ENCODE data around the gene SOX13. TPM values are rescaled to one million over a fixed set of nuclear protein-coding genes. Genes with fewer than 3 reads are reported as not detected.

SOX13 gene
- total RNA-seq, 1 experiment from 2014 or later: 31.5 TPM

DNA sequence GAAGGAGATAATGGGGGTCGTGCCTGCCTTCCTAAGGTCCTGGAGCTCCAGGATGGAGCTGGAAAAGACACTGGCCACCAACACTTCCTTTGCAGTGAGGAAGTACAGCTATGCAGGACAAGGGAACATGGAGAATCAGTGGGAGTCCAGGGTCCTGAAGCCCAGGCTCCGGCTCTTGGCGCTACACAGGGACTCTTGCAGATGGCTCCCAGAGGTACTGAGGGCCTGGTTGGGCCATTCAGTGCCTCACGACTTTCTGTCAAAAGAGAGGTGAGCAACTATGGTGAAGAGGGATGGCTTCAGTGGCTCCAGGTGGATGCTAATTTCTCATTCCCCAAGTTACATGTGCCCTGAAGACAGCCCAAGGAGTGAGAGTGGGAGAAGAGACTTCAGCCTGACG is 80.8 kb downstream of the SOX13 start:
- H3K36me3 ChIP-seq (ENCODE audit: control insufficient read depth, insufficient read depth, low read length): no peaks in the 10 kb centered on the region
- H3K4me3 ChIP-seq (ENCODE audit: low read depth, low read length): no peak overlapping the region
- H3K4me1 ChIP-seq: peaks cover 6% of the 10 kb centered on the region
- POLR2A ChIA-PET: no interaction called here
- H3K27me3 ChIP-seq (replicated peaks; ENCODE audit: control insufficient read depth, insufficient read depth, low read length): no peaks in the 10 kb centered on the region
- no TSS peak for BruUV-seq (replicated peaks)
- TF ChIP-seq, protein P1, sequence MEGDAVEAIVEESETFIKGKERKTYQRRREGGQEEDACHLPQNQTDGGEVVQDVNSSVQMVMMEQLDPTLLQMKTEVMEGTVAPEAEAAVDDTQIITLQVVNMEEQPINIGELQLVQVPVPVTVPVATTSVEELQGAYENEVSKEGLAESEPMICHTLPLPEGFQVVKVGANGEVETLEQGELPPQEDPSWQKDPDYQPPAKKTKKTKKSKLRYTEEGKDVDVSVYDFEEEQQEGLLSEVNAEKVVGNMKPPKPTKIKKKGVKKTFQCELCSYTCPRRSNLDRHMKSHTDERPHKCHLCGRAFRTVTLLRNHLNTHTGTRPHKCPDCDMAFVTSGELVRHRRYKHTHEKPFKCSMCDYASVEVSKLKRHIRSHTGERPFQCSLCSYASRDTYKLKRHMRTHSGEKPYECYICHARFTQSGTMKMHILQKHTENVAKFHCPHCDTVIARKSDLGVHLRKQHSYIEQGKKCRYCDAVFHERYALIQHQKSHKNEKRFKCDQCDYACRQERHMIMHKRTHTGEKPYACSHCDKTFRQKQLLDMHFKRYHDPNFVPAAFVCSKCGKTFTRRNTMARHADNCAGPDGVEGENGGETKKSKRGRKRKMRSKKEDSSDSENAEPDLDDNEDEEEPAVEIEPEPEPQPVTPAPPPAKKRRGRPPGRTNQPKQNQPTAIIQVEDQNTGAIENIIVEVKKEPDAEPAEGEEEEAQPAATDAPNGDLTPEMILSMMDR (IDR thresholded peaks at IDR 0.05; ENCODE audit: insufficient read depth in 1 of 2, low read depth in 1 of 2, low read length in 1 of 2, severe bottlenecking in 1 of 2, unreplicated experiment in 1 of 2): no peak
- H3K9me3 ChIP-seq: no peaks in the 10 kb centered on the region
- intact Hi-C loops (cut with micrococcal nuclease; ENCODE audit: unreplicated experiment): no loop called here
- Mint-ChIP-seq H3K27me3 (ENCODE audit: insufficient read depth, unreplicated experiment) (no peaks in the 10 kb centered on the region), H3K36me3 (ENCODE audit: insufficient read depth, unreplicated experiment) (no peaks in the 10 kb centered on the region), H3K4me1 (ENCODE audit: low read depth, unreplicated experiment) (no peaks in the 10 kb centered on the region), H3K4me3 (ENCODE audit: unreplicated experiment) (no peak overlapping the region), H3K9me3 (ENCODE audit: unreplicated experiment) (no peaks in the 10 kb centered on the region), H3K27ac (ENCODE audit: unreplicated experiment) (no peak overlapping the region)
- DNase-seq: no peak
- CTCF ChIA-PET: no interaction called here

DNA sequence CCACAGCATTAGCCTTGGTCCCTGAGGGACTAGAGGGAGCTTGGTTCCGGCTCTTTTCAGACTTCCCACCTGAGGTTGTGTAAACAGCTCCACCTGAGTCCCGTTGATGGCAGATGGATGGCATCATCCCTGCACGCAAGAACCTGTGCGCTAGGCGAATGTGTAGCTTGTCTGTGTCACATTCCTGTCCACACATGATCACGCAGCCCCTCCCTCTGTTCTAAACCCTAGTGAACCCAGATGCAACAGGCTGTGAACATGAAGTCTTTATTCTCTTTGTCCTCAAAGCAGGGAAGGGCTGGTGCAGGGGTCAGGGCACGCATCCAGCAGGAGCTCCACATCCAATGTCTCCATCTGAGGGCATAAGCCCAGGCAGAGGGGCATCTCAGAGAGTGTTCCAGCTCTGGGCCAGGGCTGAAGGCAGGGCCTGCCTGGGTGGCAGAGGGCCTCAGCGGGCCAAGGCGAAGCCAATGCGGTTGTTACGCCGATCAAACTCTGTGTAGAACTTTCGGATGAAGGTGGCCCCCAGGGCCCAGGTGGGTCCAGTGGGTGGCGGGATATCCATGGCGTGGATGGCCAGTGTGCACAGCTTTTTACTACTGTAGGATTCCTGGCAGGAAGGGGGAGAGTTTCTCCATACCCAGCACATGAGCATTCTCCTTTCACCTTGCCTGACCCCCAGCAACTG is 81.8 kb downstream of the SOX13 start:
- no TSS peak for BruUV-seq (replicated peaks)
- no peaks in the 10 kb centered on the region for H3K4me1 Mint-ChIP-seq (ENCODE audit: low read depth, unreplicated experiment)
- H3K36me3 ChIP-seq (ENCODE audit: control insufficient read depth, insufficient read depth, low read length): no peaks in the 10 kb centered on the region
- CTCF ChIA-PET: no interaction called here
- H3K27me3 Mint-ChIP-seq (ENCODE audit: insufficient read depth, unreplicated experiment): no peaks in the 10 kb centered on the region
- intact Hi-C loops (cut with micrococcal nuclease; ENCODE audit: unreplicated experiment): no loop called here
- H3K4me3 ChIP-seq (ENCODE audit: low read depth, low read length): no peak overlapping the region
- no peak overlapping the region for H3K4me3 Mint-ChIP-seq (ENCODE audit: unreplicated experiment)
- no peaks in the 10 kb centered on the region for H3K9me3 ChIP-seq
- H3K36me3 Mint-ChIP-seq (ENCODE audit: insufficient read depth, unreplicated experiment): no peaks in the 10 kb centered on the region
- no peaks in the 10 kb centered on the region for H3K9me3 Mint-ChIP-seq (ENCODE audit: unreplicated experiment)
- TF ChIP-seq, protein P1 (IDR thresholded peaks at IDR 0.05; ENCODE audit: insufficient read depth in 1 of 2, low read depth in 1 of 2, low read length in 1 of 2, severe bottlenecking in 1 of 2, unreplicated experiment in 1 of 2): no peak
- peaks cover 6% of the 10 kb centered on the region for H3K4me1 ChIP-seq
- POLR2A ChIA-PET: no interaction called here
- no peak overlapping the region for H3K27ac Mint-ChIP-seq (ENCODE audit: unreplicated experiment)
- DNase-seq: no peak
- no peaks in the 10 kb centered on the region for H3K27me3 ChIP-seq (replicated peaks; ENCODE audit: control insufficient read depth, insufficient read depth, low read length)

DNA sequence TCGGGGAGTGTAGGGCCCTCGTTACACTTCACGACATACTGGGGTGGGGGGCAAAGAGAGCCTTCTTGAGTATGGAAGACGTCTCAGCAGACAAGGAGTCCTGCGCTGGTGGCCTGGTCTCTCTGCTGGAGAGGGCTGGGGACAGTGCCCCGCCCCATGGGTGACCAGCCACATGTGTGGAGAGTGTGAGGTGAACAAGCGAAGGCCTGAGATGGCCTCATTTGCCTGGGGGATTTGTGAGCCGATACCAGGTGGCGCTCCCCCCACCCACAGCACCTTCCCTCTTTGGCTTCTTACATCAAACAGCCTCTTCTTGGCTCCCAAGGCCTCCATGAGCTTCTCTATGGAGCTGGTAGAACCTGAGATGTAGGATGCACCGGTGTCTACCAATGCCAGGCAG is 83.0 kb downstream of the SOX13 start:
- no peak overlapping the region for H3K4me3 ChIP-seq (ENCODE audit: low read depth, low read length)
- H3K27me3 Mint-ChIP-seq (ENCODE audit: insufficient read depth, unreplicated experiment): no peaks in the 10 kb centered on the region
- no peak for DNase-seq
- no peak overlapping the region for H3K27ac Mint-ChIP-seq (ENCODE audit: unreplicated experiment)
- no peaks in the 10 kb centered on the region for H3K9me3 Mint-ChIP-seq (ENCODE audit: unreplicated experiment)
- no peaks in the 10 kb centered on the region for H3K4me1 Mint-ChIP-seq (ENCODE audit: low read depth, unreplicated experiment)
- TF ChIP-seq, protein P1 (IDR thresholded peaks at IDR 0.05; ENCODE audit: insufficient read depth in 1 of 2, low read depth in 1 of 2, low read length in 1 of 2, severe bottlenecking in 1 of 2, unreplicated experiment in 1 of 2): no peak
- no peaks in the 10 kb centered on the region for H3K36me3 Mint-ChIP-seq (ENCODE audit: insufficient read depth, unreplicated experiment)
- H3K4me3 Mint-ChIP-seq (ENCODE audit: unreplicated experiment): no peak overlapping the region
- ChIA-PET CTCF (no interaction called here), POLR2A (no interaction called here)
- peaks cover 6% of the 10 kb centered on the region for H3K4me1 ChIP-seq
- no peaks in the 10 kb centered on the region for H3K36me3 ChIP-seq (ENCODE audit: control insufficient read depth, insufficient read depth, low read length)
- no peaks in the 10 kb centered on the region for H3K9me3 ChIP-seq
- intact Hi-C loops (cut with micrococcal nuclease; ENCODE audit: unreplicated experiment): no loop called here
- BruUV-seq (replicated peaks): no TSS peak
- H3K27me3 ChIP-seq (replicated peaks; ENCODE audit: control insufficient read depth, insufficient read depth, low read length): no peaks in the 10 kb centered on the region
